Effector CD4-positive, alpha-beta T cell (primary cell): Measurements from ENCODE around the gene RBPJL.

Experiments used
- DNase-seq: peaks from one replicate; pipeline ENCODE4 v3.0.0-alpha.2; 2020

The RBPJL gene

DNA sequence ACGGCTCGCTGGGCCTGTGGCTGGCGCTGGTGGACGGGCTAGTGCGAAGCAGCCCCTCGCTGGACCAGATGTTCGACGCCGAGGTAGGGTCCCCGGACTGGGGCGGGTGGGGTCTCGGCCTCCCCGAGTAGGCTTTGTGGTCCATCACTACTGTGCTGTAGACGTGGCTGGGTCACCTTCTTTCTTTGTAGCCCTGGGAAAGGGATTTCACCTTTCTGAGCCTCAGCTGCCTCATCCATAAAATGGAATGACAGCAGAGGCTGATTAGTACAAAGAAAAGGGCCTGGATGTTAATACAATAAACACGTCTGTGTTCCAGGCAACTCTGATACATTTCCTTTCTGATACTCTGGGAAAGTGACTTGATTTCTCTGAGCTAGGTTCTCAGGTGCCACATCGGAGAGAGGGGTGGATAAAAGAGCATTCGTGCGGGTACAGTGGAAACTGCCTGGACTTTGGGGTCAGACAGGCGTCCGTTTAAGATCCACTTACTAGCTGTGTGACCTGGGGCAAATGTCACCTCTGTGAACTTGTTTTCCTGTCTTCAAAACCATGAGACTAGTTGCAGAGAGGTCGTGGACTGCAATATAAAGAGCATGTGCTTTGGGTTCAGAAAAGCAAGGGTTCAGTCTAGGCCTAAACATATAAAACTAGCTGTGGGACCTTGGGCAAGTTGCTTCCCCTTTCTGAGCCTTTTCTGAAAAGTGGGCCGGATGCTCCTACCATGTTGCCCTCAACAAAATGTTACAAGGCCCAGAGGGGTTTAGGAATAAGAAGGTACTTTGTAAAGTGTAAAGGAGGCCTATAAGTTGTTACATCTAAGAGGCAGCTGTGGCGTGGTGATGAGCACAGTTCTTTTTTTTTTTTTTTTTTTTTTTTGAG lies 57.2 kb downstream of the RBPJL start:
- no peak for DNase-seq

DNA sequence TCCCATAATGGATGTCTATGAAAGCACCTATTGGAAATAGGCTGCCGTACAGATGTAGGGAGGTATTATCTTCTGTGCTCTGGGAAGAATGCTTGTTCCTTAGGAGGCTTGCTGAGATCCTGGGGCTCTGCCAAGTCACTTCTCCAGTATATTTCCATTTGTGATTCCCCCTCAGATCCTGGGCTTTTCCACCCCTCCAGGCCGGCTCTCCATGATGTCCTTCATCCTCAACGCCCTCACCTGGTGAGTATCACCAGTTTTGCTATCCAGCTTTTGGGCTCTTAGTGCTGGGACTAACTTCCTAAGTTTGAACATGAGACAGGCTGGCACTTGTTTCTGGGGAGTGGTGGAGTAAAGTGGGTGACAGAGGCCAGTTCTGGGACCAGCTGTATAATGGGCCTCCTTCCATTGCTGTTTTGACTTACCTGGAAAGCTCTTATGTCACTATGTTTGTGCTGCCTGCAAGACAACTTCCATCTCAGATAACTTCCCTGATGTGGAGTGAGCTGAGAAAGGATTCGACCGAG lies 58.9 kb downstream of the RBPJL start:
- DNase-seq, result no peak

DNA sequence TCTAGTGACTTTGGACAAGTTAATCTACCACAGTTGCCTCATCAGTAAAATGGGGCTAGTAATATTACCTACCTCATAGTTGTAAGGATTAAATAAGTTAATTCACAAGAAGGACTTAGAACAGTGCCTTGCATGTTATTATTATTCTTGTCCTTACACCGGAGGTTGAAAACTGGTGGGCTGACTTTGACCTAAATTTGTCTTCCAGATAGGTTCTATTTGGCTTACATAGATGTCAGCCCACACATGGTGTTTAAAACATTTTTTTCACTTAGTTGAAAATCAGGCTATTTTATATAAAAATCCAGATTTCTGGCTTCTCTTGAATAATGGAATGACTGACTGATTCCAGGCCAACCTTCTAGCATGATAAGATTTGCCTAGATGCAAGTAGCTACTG lies 59.6 kb downstream of the RBPJL start:
- DNase-seq, result no peak

DNA sequence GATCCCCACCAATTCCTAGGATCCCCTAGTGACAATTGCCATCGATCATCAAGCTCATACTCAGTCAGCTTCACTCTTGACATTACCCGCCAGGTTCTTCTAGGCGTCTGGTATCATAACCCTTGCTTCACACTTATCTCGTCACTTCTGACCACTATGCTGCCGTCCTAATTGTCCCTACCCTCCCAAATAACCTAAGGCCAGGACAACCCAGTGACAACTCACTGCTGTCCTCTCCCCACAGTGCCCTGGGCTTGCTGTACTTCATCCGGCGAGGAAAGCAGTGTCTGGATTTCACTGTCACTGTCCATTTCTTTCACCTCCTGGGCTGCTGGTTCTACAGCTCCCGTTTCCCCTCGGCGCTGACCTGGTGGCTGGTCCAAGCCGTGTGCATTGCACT lies 60.0 kb downstream of the RBPJL start:
- DNase-seq, result no peak

DNA sequence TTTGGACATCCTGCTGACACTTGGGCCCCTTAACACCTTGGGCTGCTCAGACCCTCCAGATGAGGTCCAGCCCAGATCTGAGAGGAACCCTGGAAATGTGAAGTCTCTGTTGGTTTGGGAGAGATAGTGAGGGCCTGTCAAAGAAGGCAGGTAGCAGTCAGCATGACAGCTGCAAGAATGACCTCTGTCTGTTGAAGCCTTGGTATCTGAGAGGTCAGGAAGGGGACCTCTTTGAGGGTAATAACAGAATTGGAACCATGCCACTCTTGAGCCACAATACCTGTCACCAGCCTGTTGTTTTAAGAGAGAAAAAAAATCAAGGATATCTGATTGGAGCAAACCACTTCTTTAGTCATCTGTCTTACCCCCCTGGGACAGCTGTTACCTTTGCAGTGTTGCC lies 60.5 kb downstream of the RBPJL start:
- no peak for DNase-seq
